ENCODE measurements around the gene TMEM132E. TPM values are rescaled to one million over a fixed set of nuclear protein-coding genes. Genes with fewer than 3 reads are reported as not detected.

The TMEM132E gene
- total RNA-seq (2022; extraction: Qiagen RNA extraction) = 0.03 TPM in 1 of 5 replicates, not detected in the others

DNA sequence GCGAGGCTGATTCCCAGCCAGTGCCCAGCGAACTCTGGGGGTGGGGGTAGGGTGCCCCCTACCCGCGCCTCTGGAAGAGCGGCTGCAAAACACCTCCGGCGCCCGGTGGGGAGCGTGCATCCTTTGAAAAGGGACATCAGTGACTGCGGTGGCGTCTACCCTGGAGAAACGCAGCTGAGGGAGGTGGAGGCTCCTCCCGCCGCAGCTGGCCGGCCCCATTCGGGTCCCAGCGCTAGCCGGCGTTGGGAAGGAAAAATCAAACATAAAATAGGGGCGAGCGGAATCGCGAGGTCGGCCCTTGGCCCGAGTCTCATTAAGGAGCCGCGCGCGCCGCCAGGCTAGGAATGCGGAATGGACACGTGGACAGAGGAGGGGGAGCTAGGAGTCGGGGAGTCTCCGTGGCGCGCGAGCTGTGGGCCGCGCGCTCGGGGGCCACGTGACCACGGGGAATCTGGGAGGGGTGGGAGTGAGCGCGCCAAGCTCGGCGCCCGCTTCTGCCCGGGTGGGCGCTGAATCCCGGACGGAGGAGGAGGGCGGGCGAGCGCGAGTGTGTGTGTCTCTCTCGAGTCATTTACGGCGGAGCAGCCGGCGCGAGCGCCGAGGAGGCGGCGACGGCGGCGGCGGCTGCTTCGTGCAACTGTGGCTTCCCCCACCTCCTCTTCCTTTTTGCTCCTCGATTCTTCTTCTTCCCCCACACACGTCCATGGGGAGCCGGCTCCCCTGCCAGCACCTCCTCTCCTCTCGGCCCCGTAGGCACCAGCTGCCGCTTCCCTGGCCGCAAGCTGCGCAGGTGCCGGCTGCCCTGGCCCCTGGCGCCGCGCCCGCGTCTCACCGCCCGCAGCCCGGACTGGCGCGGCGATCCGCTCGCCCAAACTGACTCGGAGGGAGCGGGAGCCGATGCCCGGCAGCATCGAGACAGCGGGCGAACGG is at the start of gene TMEM132E:
TSS of gene TMEM132E (plus strand) at position 566 of the 930 bp plus-strand sequence. CDS start 1,495 bp downstream, outside the sequence.

Other genes with a start within 250 kb of the TMEM132E start
- not detected in 5 replicates for gene CCL13, start 223.1 kb upstream of the TMEM132E start, total RNA-seq (2022; extraction: Qiagen RNA extraction)
- not detected in 5 replicates for gene CCL1, start 216.3 kb upstream of the TMEM132E start, total RNA-seq (2022; extraction: Qiagen RNA extraction)